ENCODE results near the gene CACNA1G.

The CACNA1G gene

DNA sequence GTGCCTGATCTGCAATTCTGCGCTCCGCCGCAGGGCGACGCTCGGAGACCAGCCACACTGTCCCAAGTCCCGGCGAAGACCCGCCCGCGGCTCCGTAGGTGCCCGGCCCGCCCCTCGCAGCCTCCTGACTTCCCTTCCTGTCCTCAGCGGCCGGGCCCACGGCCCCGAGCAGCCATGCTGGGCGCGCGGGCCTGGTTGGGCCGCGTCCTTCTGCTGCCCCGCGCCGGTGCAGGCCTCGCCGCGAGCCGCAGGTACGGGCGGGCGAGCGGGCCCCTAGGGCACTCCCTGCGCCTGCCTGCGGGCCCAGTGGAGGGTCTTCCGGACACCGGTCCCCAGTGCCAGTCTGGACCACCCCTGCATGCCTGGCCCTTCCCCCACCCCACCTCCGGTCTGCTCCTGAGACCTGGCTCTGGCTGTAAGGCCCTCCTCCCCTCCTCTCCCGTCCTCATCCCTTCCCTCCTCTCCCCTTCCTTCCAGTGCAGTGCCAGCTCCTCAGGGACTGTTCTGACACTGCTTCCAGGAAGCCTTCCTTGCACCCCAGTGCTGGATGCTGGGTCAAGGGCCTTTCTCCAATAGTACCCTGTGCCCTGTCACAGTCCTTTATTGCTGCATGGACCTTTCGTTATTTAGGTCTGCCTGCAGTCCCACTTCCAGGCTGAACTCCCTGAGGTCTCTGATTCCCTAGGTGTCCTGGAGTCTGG is 13.3 kb upstream of the CACNA1G start, which contains the start of gene SPATA20:
Gene SPATA20 (plus strand): TSS at position 140 of the 701 bp plus-strand sequence. CDS start 35 bp downstream, at position 175.
- no peak for FAIRE-seq

DNA sequence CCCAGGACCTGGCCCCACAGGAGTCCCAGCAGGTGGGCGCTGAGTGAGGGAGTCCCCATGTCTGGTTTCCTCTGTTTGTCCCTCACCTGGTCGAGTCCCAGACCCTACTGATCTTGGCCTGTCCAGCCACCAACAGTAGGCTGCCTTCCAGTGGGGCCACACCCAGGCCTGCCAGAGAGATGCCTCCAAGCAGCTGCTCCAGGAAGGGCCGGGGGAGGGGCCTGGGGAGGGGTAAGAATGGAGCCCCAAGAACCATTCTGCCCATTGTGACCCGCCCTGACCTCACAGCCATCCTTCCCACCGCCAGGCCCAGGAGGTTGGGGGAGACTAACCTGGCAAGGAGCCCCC is 12.8 kb upstream of the CACNA1G start:
- DNase-seq (ENCODE audit: low spot score) = no peak
- no peak for FAIRE-seq

More for the DNA sequence above, 13.3 kb upstream of the CACNA1G start, which contains the start of gene SPATA20:
- peak; percentile 96 for DNase-seq (ENCODE audit: low spot score)

DNA sequence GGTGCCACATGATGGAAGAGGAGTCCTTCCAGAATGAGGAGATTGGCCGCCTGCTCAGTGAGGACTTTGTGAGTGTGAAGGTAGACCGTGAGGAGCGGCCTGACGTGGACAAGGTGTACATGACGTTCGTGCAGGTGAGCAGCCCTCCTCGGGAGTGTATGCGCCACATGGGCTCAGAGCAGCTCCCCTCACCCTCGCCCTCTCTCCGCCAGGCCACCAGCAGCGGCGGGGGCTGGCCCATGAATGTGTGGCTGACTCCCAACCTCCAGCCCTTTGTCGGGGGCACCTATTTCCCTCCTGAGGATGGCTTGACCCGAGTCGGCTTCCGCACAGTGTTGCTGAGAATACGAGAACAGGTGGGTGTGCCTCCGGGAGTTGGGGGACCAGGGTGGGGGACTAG is 11.7 kb upstream of the CACNA1G start:
- FAIRE-seq = no peak

GRCh38 chr17:50549256-50549941 is 11.1 kb upstream of the CACNA1G start:
- no peak for DNase-seq (ENCODE audit: low spot score)
- no peak for FAIRE-seq

More for the DNA sequence above, 11.7 kb upstream of the CACNA1G start:
- DNase-seq (ENCODE audit: low spot score) = no peak

DNA sequence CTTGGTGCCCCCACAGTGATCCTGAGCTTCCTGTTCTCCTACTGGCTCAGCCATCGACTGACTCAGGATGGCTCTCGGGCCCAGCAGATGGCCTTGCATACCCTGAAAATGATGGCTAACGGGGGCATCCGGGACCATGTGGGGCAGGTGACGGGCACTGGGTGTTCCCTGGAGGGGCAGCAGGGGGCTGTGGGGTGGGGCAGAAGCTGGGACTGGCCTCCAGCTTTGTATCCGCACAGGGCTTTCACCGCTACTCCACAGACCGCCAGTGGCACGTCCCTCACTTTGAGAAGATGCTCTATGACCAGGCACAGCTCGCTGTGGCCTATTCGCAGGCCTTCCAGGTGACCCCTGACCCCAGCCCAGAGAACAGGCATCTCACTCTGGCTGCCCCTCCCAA is 10.5 kb upstream of the CACNA1G start:
- no peak for FAIRE-seq
- DNase-seq (ENCODE audit: low spot score) = no peak

GRCh38 chr17:50550661-50551432 is 9.7 kb upstream of the CACNA1G start:
- DNase-seq (ENCODE audit: low spot score) (peak; percentile 65), FAIRE-seq (peak; percentile 30)

GRCh38 chr17:50551433-50551815 is 9.1 kb upstream of the CACNA1G start:
- FAIRE-seq = no peak

GRCh38 chr17:50551884-50552283 is 8.6 kb upstream of the CACNA1G start:
- FAIRE-seq = no peak

More at GRCh38 chr17:50551433-50551815, 9.1 kb upstream of the CACNA1G start:
- no peak for DNase-seq (ENCODE audit: low spot score)

DNA sequence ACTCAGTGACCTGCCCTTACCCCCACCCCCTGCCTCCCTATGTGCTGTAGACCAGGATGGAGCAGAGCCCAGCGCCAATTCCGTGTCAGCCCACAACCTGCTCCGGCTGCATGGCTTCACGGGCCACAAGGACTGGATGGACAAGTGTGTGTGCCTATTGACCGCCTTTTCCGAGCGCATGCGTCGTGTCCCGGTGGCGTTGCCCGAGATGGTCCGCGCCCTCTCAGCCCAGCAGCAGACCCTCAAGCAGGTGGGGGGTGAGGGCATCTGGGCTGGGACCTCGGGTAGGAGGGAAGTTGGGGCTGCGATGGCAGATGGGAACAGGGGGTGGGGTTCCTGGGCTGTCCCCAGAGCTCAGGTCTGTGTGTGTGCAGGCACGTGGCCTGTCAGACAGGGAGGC is 6.3 kb upstream of the CACNA1G start:
- FAIRE-seq (no peak), DNase-seq (ENCODE audit: low spot score) (no peak)

More at GRCh38 chr17:50551884-50552283, 8.6 kb upstream of the CACNA1G start:
- DNase-seq (ENCODE audit: low spot score) = no peak

DNA sequence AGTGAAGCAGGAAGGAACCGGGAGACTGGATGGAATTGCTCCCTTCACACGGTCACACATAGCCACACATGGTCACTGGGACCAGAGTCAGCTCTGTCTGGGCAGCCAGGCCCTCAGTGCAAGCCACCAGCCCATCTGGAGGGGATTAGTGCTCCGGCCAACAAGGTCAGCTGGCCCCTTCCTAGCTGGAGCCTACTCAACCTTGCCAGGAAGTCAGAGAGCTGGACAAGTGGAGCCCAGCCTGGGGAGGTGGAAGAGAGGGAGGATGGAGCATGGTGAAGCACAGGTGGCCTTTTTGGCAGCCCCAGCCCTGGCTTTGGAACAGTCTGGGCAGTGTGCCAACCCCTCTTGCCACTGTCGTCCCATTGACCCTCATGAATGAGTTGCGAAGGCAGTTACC is 3.7 kb upstream of the CACNA1G start:
- DNase-seq (ENCODE audit: low spot score) (no peak), FAIRE-seq (no peak)

DNA sequence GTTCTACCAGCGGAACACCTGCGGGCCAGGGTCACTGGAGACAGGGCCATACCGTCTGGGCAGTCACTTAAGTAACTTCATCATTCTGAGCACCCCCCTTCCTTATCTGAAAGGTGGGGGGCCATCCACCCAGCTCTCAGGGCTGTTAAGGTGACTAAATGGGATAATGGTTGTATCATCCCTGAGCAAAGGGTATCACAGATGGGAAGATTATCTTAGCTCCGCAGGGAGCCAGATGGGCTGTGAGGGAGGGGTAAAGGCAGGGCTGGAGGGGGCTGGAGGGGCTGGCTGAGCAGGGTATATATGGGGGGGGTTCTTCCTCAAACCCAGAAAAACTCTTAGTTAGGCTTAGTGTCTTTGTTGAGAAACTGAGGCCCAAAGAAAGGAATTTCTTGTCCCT is 2.9 kb upstream of the CACNA1G start:
- FAIRE-seq = no peak
- no peak for DNase-seq (ENCODE audit: low spot score)

GRCh38 chr17:50558091-50558490 is 2.4 kb upstream of the CACNA1G start:
- FAIRE-seq (no peak), DNase-seq (ENCODE audit: low spot score) (no peak)

DNA sequence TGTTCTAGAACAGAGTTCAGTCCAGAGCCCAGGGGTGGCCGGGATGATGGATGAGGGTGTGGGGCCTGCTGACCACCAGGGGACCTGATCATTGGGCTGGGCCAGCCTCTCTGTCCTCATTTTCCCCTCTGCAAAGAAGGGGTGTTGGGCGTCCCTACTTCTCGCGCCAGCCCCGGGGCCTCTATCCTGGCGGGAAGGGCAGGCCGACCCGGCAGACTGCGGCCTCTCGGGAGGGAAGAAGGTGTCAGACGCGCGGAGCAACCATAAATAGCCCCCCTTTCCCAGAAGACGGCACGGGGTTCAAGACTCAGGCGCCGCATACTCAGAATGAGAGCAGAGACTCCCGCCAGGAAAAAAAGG is 2.0 kb upstream of the CACNA1G start:
- no peak for DNase-seq (ENCODE audit: low spot score)
- no peak for FAIRE-seq

GRCh38 chr17:50558941-50559614 is 1.4 kb upstream of the CACNA1G start:
- FAIRE-seq (no peak), DNase-seq (ENCODE audit: low spot score) (no peak)

- DNase-seq (ENCODE audit: low spot score) (peak; percentile 50), FAIRE-seq (peak; percentile 84)
Observed at GRCh38 chr17:50559674-50560184, 786 bp upstream of the CACNA1G start.

GRCh38 chr17:50560931-50561745 is 623 bp downstream of the CACNA1G start:
- peak; percentile 36 for DNase-seq (ENCODE audit: low spot score)
- FAIRE-seq = no peak

- FAIRE-seq = no peak
- no peak for DNase-seq (ENCODE audit: low spot score)
Observed at GRCh38 chr17:50561746-50562141, 1.2 kb downstream of the CACNA1G start.

GRCh38 chr17:50562242-50563091 is 2.0 kb downstream of the CACNA1G start:
- FAIRE-seq = no peak
- DNase-seq (ENCODE audit: low spot score) = no peak

- DNase-seq (ENCODE audit: low spot score) = no peak
- FAIRE-seq = no peak
Observed at GRCh38 chr17:50563092-50563511, 2.6 kb downstream of the CACNA1G start.

DNA sequence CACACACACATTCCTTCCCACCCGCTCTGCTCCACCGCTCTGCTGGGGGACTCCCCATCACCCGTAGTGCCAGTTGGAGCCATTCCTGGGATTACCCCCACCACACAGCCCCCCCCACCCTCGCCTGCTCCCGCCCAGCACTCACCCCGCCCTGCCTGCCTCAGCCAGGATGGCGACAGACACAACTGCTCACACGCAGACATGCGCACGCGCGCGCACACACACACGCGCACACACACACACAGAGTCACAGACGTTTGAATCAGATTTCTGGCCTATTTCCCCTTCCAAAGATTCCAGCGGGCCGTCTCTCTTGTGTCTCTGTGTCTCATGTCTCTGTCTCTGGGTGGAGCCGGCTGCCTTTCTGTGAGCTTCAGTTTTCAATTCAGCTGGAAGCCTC is 4.4 kb downstream of the CACNA1G start:
- no peak for DNase-seq (ENCODE audit: low spot score)
- no peak for FAIRE-seq
